ENCODE results near the gene TFCP2L1. TPM values are rescaled to one million over a fixed set of nuclear protein-coding genes. Genes with fewer than 3 reads are reported as not detected.

The TFCP2L1 gene
- total RNA-seq, 1 experiment from 2014 or later, result 18.4 TPM

- no peaks in the 10 kb centered on the region for H3K9me3 Mint-ChIP-seq (ENCODE audit: unreplicated experiment)
- H3K9me3 ChIP-seq, result no peaks in the 10 kb centered on the region
- intact Hi-C loops (cut with micrococcal nuclease; ENCODE audit: unreplicated experiment), result no loop called here
- H3K4me3 ChIP-seq (ENCODE audit: low read depth, low read length), result no peak overlapping the region
- DNase-seq, result no peak
- BruUV-seq (replicated peaks), result no TSS peak
- H3K4me1 ChIP-seq, result no peaks in the 10 kb centered on the region
- no peaks in the 10 kb centered on the region for H3K36me3 Mint-ChIP-seq (ENCODE audit: insufficient read depth, unreplicated experiment)
- ChIA-PET CTCF (no interaction called here), POLR2A (no interaction called here)
- H3K36me3 ChIP-seq (ENCODE audit: control insufficient read depth, insufficient read depth, low read length), result no peaks in the 10 kb centered on the region
- H3K27me3 Mint-ChIP-seq (ENCODE audit: insufficient read depth, unreplicated experiment), result no peaks in the 10 kb centered on the region
- no peaks in the 10 kb centered on the region for H3K4me1 Mint-ChIP-seq (ENCODE audit: low read depth, unreplicated experiment)
- H3K27me3 ChIP-seq (replicated peaks; ENCODE audit: control insufficient read depth, insufficient read depth, low read length), result no peaks in the 10 kb centered on the region
- no peak for TF ChIP-seq CTCF (IDR thresholded peaks at IDR 0.05; ENCODE audit: insufficient read depth in 1 of 2, low read depth in 1 of 2, low read length in 1 of 2, severe bottlenecking in 1 of 2, unreplicated experiment in 1 of 2)
- no peak overlapping the region for H3K27ac Mint-ChIP-seq (ENCODE audit: unreplicated experiment)
- H3K4me3 Mint-ChIP-seq (ENCODE audit: unreplicated experiment), result no peak overlapping the region
Measured at GRCh38 chr2:121220995-121221394, 64.0 kb downstream of the TFCP2L1 start.

- H3K4me1 ChIP-seq, result no peaks in the 10 kb centered on the region
- H3K4me3 ChIP-seq (ENCODE audit: low read depth, low read length), result no peak overlapping the region
- no peak for TF ChIP-seq CTCF (IDR thresholded peaks at IDR 0.05; ENCODE audit: insufficient read depth in 1 of 2, low read depth in 1 of 2, low read length in 1 of 2, severe bottlenecking in 1 of 2, unreplicated experiment in 1 of 2)
- no peaks in the 10 kb centered on the region for H3K36me3 ChIP-seq (ENCODE audit: control insufficient read depth, insufficient read depth, low read length)
- no peaks in the 10 kb centered on the region for H3K9me3 ChIP-seq
- no peaks in the 10 kb centered on the region for H3K27me3 ChIP-seq (replicated peaks; ENCODE audit: control insufficient read depth, insufficient read depth, low read length)
- H3K4me1 Mint-ChIP-seq (ENCODE audit: low read depth, unreplicated experiment), result no peaks in the 10 kb centered on the region
- ChIA-PET POLR2A (no interaction called here), CTCF (no interaction called here)
- H3K9me3 Mint-ChIP-seq (ENCODE audit: unreplicated experiment), result no peaks in the 10 kb centered on the region
- DNase-seq, result no peak
- no TSS peak for BruUV-seq (replicated peaks)
- no peaks in the 10 kb centered on the region for H3K27me3 Mint-ChIP-seq (ENCODE audit: insufficient read depth, unreplicated experiment)
- no peak overlapping the region for H3K27ac Mint-ChIP-seq (ENCODE audit: unreplicated experiment)
- no peak overlapping the region for H3K4me3 Mint-ChIP-seq (ENCODE audit: unreplicated experiment)
- intact Hi-C loops (cut with micrococcal nuclease; ENCODE audit: unreplicated experiment), result no loop called here
- no peaks in the 10 kb centered on the region for H3K36me3 Mint-ChIP-seq (ENCODE audit: insufficient read depth, unreplicated experiment)
Measured at GRCh38 chr2:121219866-121220265, 65.1 kb downstream of the TFCP2L1 start.

DNA sequence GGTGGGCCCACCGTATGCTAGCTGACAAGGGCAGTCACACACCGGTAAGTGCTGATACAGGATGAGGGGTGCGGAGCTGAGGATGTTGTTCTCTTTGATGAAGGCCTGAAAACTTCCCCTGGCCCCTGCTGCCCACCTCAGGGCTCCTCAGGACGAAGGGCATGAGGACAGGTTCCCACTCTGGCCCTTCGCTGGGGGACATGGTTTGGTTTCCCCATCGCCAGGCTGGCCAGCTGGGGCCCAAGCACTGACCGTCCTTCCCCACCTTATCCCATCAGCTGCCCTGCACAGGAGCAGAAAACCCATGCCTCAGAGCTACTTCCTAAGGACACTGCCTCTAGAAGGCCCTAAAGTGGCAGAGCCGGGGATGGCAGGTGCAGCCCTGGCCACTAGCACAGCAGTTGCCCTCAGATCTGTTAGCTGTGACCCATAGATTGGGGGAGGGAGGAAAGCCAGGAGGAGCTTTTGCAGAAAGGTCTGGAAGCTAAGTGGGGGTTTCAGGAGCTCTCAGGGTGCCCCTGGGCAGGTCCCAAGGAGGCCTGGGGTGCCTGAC lies 66.5 kb downstream of the TFCP2L1 start:
- no peaks in the 10 kb centered on the region for H3K9me3 ChIP-seq
- Mint-ChIP-seq H3K27ac (ENCODE audit: unreplicated experiment) (no peak overlapping the region), H3K9me3 (ENCODE audit: unreplicated experiment) (no peaks in the 10 kb centered on the region), H3K36me3 (ENCODE audit: insufficient read depth, unreplicated experiment) (no peaks in the 10 kb centered on the region), H3K4me1 (ENCODE audit: low read depth, unreplicated experiment) (peaks cover 8% of the 10 kb centered on the region), H3K4me3 (ENCODE audit: unreplicated experiment) (no peak overlapping the region), H3K27me3 (ENCODE audit: insufficient read depth, unreplicated experiment) (no peaks in the 10 kb centered on the region)
- peaks cover 6% of the 10 kb centered on the region; the same call in 1 of the 2 replicates for H3K4me1 ChIP-seq
- DNase-seq, result no peak
- POLR2A ChIA-PET, result no interaction called here
- H3K27me3 ChIP-seq (replicated peaks; ENCODE audit: control insufficient read depth, insufficient read depth, low read length), result no peaks in the 10 kb centered on the region
- no peak overlapping the region for H3K4me3 ChIP-seq (ENCODE audit: low read depth, low read length)
- CTCF ChIA-PET, result no interaction called here
- TF ChIP-seq CTCF (IDR thresholded peaks at IDR 0.05; ENCODE audit: insufficient read depth in 1 of 2, low read depth in 1 of 2, low read length in 1 of 2, severe bottlenecking in 1 of 2, unreplicated experiment in 1 of 2), result no peak
- H3K36me3 ChIP-seq (ENCODE audit: control insufficient read depth, insufficient read depth, low read length), result no peaks in the 10 kb centered on the region
- no TSS peak for BruUV-seq (replicated peaks)
- intact Hi-C loops (cut with micrococcal nuclease; ENCODE audit: unreplicated experiment), result no loop called here

All from Caco-2 (cell line).